OCI-LY7 (cell line): ENCODE measurements around the gene YTHDC1. TPM values are rescaled to one million over a fixed set of nuclear protein-coding genes. Genes with fewer than 3 reads are reported as not detected.

ENCODE experiments used
- BruUV-seq: library from RNA; stranded (reverse); fragments of 400-500 nt; replicated peaks from 2 replicates; lab custom pipeline; 2021; lab: Mats Ljungman, UMichigan
- CTCF ChIA-PET: fragments of 300-600 bp; sonication (Branson Sonifier 250); formaldehyde crosslinking; loops from one replicate; lab custom pipeline; 2022; ENCODE audit warnings: antibody characterized with exemption; ENCODE audit not compliant: unreplicated experiment; lab: Charles Lee
- POLR2A ChIA-PET: fragments of 300-600 bp; sonication (Branson Sonifier 250); formaldehyde crosslinking; loops from one replicate; lab custom pipeline; 2022; ENCODE audit warnings: antibody characterized with exemption; lab: Charles Lee
- DNase-seq: peaks from one replicate; pipeline ENCODE4 v3.0.0-alpha.2; 2015; ENCODE audit warnings: low spot score
- H2AFZ ChIP-seq: fragments of 200-600 bp; sonication (generic), shearing (Covaris generic); 2 replicates; pipeline ENCODE4 v1.6.1; 2014; ENCODE audit warnings: mild to moderate bottlenecking, antibody characterized with exemption, low read length, moderate library complexity
- H3K27ac ChIP-seq: fragments of 200-600 bp; sonication (generic); 2 replicates; pipeline ENCODE4 v1.5.1; 2014; ENCODE audit warnings: mixed run types, low read depth, mild to moderate bottlenecking, moderate library complexity, low read length, inconsistent platforms; ENCODE audit not compliant: poor library complexity, severe bottlenecking
- H3K36me3 ChIP-seq: fragments of 200-600 bp; sonication (generic); 2 replicates; pipeline ENCODE4 v1.6.1; 2014; ENCODE audit warnings: mild to moderate bottlenecking, antibody characterized with exemption, low read length, moderate library complexity, mixed read lengths; ENCODE audit not compliant: insufficient read depth
- H3K4me1 ChIP-seq: fragments of 200-600 bp; sonication (generic); 2 replicates; pipeline ENCODE4 v1.5.1; 2014; ENCODE audit warnings: mild to moderate bottlenecking, low read length; ENCODE audit not compliant: insufficient read depth, poor library complexity, severe bottlenecking
- H3K4me2 ChIP-seq: fragments of 200-600 bp; sonication (generic); 2 replicates; pipeline ENCODE4 v1.6.1; 2014; ENCODE audit warnings: mild to moderate bottlenecking, low read length
- H3K4me3 ChIP-seq: fragments of 200-600 bp; sonication (generic); 2 replicates; pipeline ENCODE4 v1.5.1; 2014; ENCODE audit warnings: mild to moderate bottlenecking, low read depth, low read length; ENCODE audit not compliant: poor library complexity, severe bottlenecking
- H3K79me2 ChIP-seq: fragments of 200-600 bp; sonication (generic); 2 replicates; pipeline ENCODE4 v1.6.1; 2016; ENCODE audit warnings: low read depth, mild to moderate bottlenecking, low read length, moderate library complexity, mixed read lengths; ENCODE audit not compliant: insufficient read depth
- H3K9me2 ChIP-seq: fragments of 200-600 bp; sonication (generic); 2 replicates; pipeline ENCODE4 v1.6.1; 2016; ENCODE audit warnings: mild to moderate bottlenecking, low read length, mixed read lengths; ENCODE audit not compliant: insufficient read depth
- H3K9me3 ChIP-seq: fragments of 200-600 bp; sonication (generic); 2 replicates; pipeline ENCODE4 v1.6.1; 2014; ENCODE audit warnings: mild to moderate bottlenecking, mixed run types, low read length, mixed read lengths
- H4K20me1 ChIP-seq: fragments of 200-600 bp; sonication (generic); 2 replicates; pipeline ENCODE4 v1.6.1; 2014; ENCODE audit warnings: mild to moderate bottlenecking, antibody characterized with exemption, low read length, moderate library complexity, mixed read lengths; ENCODE audit not compliant: insufficient read depth
- EZH2phosphoT487 ChIP-seq: fragments of 200-600 bp; sonication (generic); IDR thresholded peaks from 2 replicates; pipeline ENCODE4 v1.6.1; 2018; ENCODE audit warnings: low read depth, borderline replicate concordance, mild to moderate bottlenecking, mixed run types, antibody characterized with exemption, low read length, moderate library complexity, mixed read lengths
- intact Hi-C: fragments of 100-400 bp; cut with micrococcal nuclease; formaldehyde crosslinking; loops from one replicate; pipeline ENCODE4 v1.10.0; 2022; ENCODE audit not compliant: unreplicated experiment
- total RNA-seq, 2 experiments: library from RNA; depleted of rRNA in 1 of 2; stranded (reverse); fragments of >200 nt in 1 of 2; shearing (Covaris generic) in 1 of 2; gene quantifications; 2 replicates each; pipeline ENCODE4 v1.2.3, GENCODE V29; 2014 to 2022
- TF ChIP-seq, protein P1 (sequence below): fragments of 200-600 bp; sonication (generic); conservative IDR thresholded peaks from 2 replicates; pipeline ENCODE4 v1.5.1; 2014; ENCODE audit warnings: mild to moderate bottlenecking, antibody characterized with exemption, low read length, moderate library complexity, mixed read lengths

The YTHDC1 gene
- total RNA-seq, 2 experiments from 2014 or later: 65.3 to 93.0 TPM

DNA sequence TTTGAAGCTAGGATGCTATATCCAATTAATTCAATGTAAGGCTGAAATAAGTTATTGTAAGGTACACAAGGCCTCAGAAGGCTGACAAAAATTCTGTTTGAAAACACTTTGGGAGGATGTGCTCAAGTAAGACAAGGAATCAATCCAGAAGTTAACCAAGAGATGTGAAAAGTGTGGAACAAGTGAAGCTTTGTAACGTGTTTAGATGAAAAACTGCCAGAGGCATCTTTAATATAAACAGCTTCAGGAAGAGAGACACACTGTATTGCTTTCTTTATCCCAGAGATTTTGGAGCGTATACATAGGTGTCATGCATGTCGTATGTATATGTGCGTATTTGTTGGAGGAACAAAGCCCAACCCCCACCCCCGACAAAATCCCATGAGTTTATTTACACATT is 28.3 kb upstream of the YTHDC1 start:
- H3K27ac ChIP-seq: no peak overlapping the region
- H3K4me1 ChIP-seq: no peaks in the 10 kb centered on the region
- TF ChIP-seq, protein P1, sequence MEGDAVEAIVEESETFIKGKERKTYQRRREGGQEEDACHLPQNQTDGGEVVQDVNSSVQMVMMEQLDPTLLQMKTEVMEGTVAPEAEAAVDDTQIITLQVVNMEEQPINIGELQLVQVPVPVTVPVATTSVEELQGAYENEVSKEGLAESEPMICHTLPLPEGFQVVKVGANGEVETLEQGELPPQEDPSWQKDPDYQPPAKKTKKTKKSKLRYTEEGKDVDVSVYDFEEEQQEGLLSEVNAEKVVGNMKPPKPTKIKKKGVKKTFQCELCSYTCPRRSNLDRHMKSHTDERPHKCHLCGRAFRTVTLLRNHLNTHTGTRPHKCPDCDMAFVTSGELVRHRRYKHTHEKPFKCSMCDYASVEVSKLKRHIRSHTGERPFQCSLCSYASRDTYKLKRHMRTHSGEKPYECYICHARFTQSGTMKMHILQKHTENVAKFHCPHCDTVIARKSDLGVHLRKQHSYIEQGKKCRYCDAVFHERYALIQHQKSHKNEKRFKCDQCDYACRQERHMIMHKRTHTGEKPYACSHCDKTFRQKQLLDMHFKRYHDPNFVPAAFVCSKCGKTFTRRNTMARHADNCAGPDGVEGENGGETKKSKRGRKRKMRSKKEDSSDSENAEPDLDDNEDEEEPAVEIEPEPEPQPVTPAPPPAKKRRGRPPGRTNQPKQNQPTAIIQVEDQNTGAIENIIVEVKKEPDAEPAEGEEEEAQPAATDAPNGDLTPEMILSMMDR: no peak
- no peak for TF ChIP-seq EZH2phosphoT487
- H3K4me2 ChIP-seq: no peak overlapping the region
- intact Hi-C loops: no loop called here
- H3K9me2 ChIP-seq: no peaks in the 10 kb centered on the region
- ChIA-PET CTCF (no interaction called here), POLR2A (interaction anchor here (1.0 kb wide), 1 partner anchor 613 kb away, joined by 3 read pairs; no protein-coding TSS in a partner anchor)
- BruUV-seq: no TSS peak
- no peaks in the 10 kb centered on the region for H3K79me2 ChIP-seq
- H2AFZ ChIP-seq: no peak overlapping the region
- no peaks in the 10 kb centered on the region for H3K36me3 ChIP-seq
- no peaks in the 10 kb centered on the region for H4K20me1 ChIP-seq
- no peak overlapping the region for H3K4me3 ChIP-seq
- H3K9me3 ChIP-seq: no peaks in the 10 kb centered on the region
- no peak for DNase-seq

DNA sequence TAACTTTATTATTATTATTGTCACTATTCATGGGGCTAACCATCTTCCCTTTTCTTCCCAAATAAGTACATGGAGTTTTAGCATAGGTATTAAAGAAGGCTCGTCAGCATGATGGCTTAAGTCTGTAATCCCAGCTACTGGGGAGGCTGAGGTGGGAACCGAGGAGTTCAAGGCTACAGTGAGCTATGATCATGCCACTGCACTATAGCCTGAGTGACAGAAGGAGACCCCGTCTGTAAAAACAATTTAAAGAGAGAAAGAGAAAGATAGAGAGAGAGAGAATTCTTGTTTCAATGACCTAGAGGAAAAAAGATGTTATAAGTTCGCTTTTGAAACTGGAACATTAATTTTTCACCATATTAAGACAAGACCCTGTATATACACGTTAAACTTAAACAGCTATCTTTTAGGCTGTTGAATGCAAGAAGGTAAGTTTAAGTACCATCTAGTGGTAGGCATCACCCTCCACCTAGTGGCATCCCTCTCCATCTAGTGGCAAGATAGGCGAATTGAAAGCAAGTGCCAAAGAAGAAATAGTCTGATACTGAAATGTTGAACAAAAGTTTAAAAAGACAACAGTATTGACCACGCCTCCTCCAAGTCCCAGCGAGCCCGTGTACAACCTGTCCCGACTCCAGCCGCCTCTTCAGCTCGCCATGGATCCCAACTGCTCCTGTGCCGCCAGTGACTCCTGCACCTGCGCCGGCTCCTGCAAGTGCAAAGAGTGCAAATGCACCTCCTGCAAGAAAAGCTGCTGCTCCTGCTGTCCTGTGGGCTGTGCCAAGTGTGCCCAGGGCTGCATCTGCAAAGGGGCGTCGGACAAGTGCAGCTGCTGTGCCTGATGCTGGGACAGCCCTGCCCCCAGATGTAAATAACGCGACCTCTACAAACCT is 26.0 kb upstream of the YTHDC1 start:
- TF ChIP-seq, protein P1: peak; percentile 89
- TF ChIP-seq EZH2phosphoT487: no peak
- no TSS peak for BruUV-seq
- no peaks in the 10 kb centered on the region for H4K20me1 ChIP-seq
- H3K4me2 ChIP-seq: peak overlapping the region; percentile 45; the same call in 1 of the 2 replicates
- H3K36me3 ChIP-seq: no peaks in the 10 kb centered on the region
- H2AFZ ChIP-seq: 0 out of 2 replicates have a peak overlapping the region, but pooled peaks have one; percentile 30
- H3K79me2 ChIP-seq: no peaks in the 10 kb centered on the region
- intact Hi-C loops: loop anchor here (1.0 kb wide), 1 partner anchor 104 kb away; no protein-coding TSS in a partner anchor
- H3K4me1 ChIP-seq: no peaks in the 10 kb centered on the region
- H3K4me3 ChIP-seq: no peak overlapping the region
- ChIA-PET CTCF (interaction anchor here (2.1 kb wide), 1 partner anchor 104 kb away, joined by 8 read pairs; no protein-coding TSS in a partner anchor), POLR2A (interaction anchor here (1.5 kb wide), 1 partner anchor 104 kb away, joined by 3 read pairs; no protein-coding TSS in a partner anchor)
- H3K9me3 ChIP-seq: no peaks in the 10 kb centered on the region
- peak; percentile 65 for DNase-seq
- no peak overlapping the region for H3K27ac ChIP-seq
- H3K9me2 ChIP-seq: no peaks in the 10 kb centered on the region

DNA sequence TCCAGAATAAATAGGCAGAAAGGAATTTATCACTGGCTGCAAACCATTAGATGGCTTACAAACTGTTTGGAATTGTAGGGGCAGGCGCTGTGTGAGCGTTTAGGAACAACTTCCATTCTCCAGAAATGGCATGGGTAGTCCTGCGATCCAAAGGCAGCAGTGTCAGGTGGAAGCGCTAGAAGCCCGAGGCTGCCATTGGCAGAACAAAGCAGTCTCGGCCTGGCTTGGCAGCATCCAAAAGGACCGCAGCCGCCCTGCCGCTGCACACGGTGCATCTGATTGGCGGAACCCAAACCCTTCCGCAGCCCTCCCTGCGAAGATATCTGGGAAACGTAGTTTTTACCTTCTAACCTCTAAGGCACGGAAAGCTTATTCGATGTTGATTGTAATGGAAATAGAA is 23.6 kb upstream of the YTHDC1 start:
- Histone ChIP-seq H3K9me3 (no peaks in the 10 kb centered on the region), H3K79me2 (no peaks in the 10 kb centered on the region), H3K4me1 (no peaks in the 10 kb centered on the region), H3K4me3 (no peak overlapping the region), H4K20me1 (no peaks in the 10 kb centered on the region), H3K36me3 (no peaks in the 10 kb centered on the region), H3K27ac (no peak overlapping the region), H2AFZ (no peak overlapping the region), H3K4me2 (no peak overlapping the region), H3K9me2 (no peaks in the 10 kb centered on the region)
- intact Hi-C loops: no loop called here
- TF ChIP-seq, protein P1: no peak
- no peak for TF ChIP-seq EZH2phosphoT487
- ChIA-PET POLR2A (no interaction called here), CTCF (no interaction called here)
- DNase-seq: no peak
- no TSS peak for BruUV-seq
